GM18520 (cell line): ENCODE results near the gene TBC1D32.
A peak's percentile ranks its signal among the peaks of the same experiment; 100 is the strongest.
"Not testable (repeated sequence)": the region's sequence is repeated elsewhere in the genome, so short reads cannot be mapped to it uniquely, and the experiment has no call there.

ENCODE experiments used
- ATAC-seq: cut with Tn5 transposase; IDR thresholded peaks from one replicate; pipeline ENCODE4 v1.9.1; 2021; ENCODE audit not compliant: unreplicated experiment

TBC1D32 gene

GRCh38 chr6:121334299-121335086 is at the start of gene TBC1D32:
TBC1D32 (minus strand) TSS chr6:121334480; CDS start chr6:121334430, 50 bp downstream.
- peak; percentile 82 for ATAC-seq

GRCh38 chr6:121383478-121383877 is 49.2 kb upstream of the TBC1D32 start:
- no peak for ATAC-seq

- no peak for ATAC-seq
Measured at GRCh38 chr6:121382467-121383121, 48.3 kb upstream of the TBC1D32 start.

GRCh38 chr6:121376411-121376810 is 42.1 kb upstream of the TBC1D32 start:
- no peak for ATAC-seq

GRCh38 chr6:121374219-121374618 is 39.9 kb upstream of the TBC1D32 start:
- not testable (repeated sequence) for ATAC-seq

GRCh38 chr6:121365536-121366521 is 31.5 kb upstream of the TBC1D32 start:
- ATAC-seq, result no peak

- ATAC-seq, result no peak
Measured at GRCh38 chr6:121356575-121356974, 22.3 kb upstream of the TBC1D32 start.

GRCh38 chr6:121354764-121355163 is 20.5 kb upstream of the TBC1D32 start:
- no peak for ATAC-seq

GRCh38 chr6:121352941-121353340 is 18.7 kb upstream of the TBC1D32 start:
- no peak for ATAC-seq

- ATAC-seq, result no peak
Measured at GRCh38 chr6:121351916-121352315, 17.6 kb upstream of the TBC1D32 start.

GRCh38 chr6:121349596-121349995 is 15.3 kb upstream of the TBC1D32 start:
- no peak for ATAC-seq

- ATAC-seq, result no peak
Measured at GRCh38 chr6:121347484-121347883, 13.2 kb upstream of the TBC1D32 start.

- no peak for ATAC-seq
Measured at GRCh38 chr6:121344539-121344938, 10.3 kb upstream of the TBC1D32 start.

- no peak for ATAC-seq
Measured at GRCh38 chr6:121339639-121340226, 5.5 kb upstream of the TBC1D32 start.

- ATAC-seq, result no peak
Measured at GRCh38 chr6:121338956-121339355, 4.7 kb upstream of the TBC1D32 start.

GRCh38 chr6:121338366-121338765 is 4.1 kb upstream of the TBC1D32 start:
- ATAC-seq, result no peak

- ATAC-seq, result no peak
Measured at GRCh38 chr6:121335087-121336008, 1.1 kb upstream of the TBC1D32 start.

GRCh38 chr6:121333694-121334093 is 586 bp downstream of the TBC1D32 start:
- ATAC-seq, result not testable (repeated sequence)

- no peak for ATAC-seq
Measured at GRCh38 chr6:121333196-121333595, 1.1 kb downstream of the TBC1D32 start.

GRCh38 chr6:121330516-121330915 is 3.8 kb downstream of the TBC1D32 start:
- no peak for ATAC-seq
